ENCODE measurements around the gene LAIR2. TPM values are rescaled to one million over a fixed set of nuclear protein-coding genes. Genes with fewer than 3 reads are reported as not detected.

LAIR2 gene
- total and polyA plus RNA-seq, 10 of the 15 experiments (the other 5 are each of a cell fraction or from before 2014, with no cell fraction given), result not detected

DNA sequence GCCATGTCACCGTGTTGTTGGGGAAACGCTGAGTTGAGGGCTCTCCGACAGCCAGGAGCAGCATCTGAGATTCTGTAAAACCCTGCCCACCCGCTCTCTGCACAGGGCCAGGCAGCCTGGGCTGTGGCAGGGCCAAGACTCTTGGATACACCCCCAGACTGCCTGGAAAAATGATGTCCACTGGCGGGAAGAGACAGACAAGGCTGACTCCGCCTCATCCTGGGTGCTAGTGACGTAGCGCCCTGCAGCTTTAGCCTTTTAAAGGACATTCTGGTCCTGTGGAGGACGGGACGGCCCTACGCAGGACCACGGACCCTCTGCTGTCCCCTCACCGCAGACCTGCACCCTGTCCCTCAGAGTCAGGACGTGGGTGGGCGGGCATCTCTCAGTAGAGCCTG is 50.3 kb downstream of the LAIR2 start (continued):
- TF ChIP-seq, protein P1, sequence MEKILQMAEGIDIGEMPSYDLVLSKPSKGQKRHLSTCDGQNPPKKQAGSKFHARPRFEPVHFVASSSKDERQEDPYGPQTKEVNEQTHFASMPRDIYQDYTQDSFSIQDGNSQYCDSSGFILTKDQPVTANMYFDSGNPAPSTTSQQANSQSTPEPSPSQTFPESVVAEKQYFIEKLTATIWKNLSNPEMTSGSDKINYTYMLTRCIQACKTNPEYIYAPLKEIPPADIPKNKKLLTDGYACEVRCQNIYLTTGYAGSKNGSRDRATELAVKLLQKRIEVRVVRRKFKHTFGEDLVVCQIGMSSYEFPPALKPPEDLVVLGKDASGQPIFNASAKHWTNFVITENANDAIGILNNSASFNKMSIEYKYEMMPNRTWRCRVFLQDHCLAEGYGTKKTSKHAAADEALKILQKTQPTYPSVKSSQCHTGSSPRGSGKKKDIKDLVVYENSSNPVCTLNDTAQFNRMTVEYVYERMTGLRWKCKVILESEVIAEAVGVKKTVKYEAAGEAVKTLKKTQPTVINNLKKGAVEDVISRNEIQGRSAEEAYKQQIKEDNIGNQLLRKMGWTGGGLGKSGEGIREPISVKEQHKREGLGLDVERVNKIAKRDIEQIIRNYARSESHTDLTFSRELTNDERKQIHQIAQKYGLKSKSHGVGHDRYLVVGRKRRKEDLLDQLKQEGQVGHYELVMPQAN (conservative IDR thresholded peaks at IDR 0.05), result no peak
- TF ChIP-seq, protein P2, sequence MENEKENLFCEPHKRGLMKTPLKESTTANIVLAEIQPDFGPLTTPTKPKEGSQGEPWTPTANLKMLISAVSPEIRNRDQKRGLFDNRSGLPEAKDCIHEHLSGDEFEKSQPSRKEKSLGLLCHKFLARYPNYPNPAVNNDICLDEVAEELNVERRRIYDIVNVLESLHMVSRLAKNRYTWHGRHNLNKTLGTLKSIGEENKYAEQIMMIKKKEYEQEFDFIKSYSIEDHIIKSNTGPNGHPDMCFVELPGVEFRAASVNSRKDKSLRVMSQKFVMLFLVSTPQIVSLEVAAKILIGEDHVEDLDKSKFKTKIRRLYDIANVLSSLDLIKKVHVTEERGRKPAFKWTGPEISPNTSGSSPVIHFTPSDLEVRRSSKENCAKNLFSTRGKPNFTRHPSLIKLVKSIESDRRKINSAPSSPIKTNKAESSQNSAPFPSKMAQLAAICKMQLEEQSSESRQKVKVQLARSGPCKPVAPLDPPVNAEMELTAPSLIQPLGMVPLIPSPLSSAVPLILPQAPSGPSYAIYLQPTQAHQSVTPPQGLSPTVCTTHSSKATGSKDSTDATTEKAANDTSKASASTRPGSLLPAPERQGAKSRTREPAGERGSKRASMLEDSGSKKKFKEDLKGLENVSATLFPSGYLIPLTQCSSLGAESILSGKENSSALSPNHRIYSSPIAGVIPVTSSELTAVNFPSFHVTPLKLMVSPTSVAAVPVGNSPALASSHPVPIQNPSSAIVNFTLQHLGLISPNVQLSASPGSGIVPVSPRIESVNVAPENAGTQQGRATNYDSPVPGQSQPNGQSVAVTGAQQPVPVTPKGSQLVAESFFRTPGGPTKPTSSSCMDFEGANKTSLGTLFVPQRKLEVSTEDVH (IDR thresholded peaks at IDR 0.05; ENCODE audit: low read depth, partially characterized antibody), result no peak

DNA sequence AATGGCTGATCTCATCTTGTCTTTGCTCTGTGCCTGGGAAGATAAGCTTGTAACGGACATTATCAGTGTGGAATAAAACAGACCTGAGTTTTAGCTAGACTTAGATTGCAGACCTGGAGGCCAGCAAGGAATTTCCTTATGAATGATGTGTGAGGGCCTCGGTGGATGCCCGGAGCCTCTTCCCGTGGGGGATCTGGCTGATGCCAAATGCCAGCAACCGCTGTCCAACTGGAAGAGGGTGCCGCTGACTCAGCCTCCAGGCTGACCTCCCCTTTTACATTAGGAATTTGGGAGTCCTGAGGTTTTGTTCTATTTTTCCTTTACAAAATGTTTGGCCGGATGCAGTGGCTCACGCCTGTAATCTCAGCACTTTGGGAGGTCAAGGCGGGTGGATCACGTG is 51.4 kb downstream of the LAIR2 start:
- Histone ChIP-seq H3K9me3 (replicated peaks; ENCODE audit: control insufficient read depth, insufficient read depth, low read length) (no peaks in the 10 kb centered on the region), H3K36me3 (ENCODE audit: control insufficient read depth in 2 of 2, insufficient read depth in 2 of 2, low read length in 1 of 2) (no peaks in the 10 kb centered on the region), H2AFZ (ENCODE audit: control insufficient read depth, low read depth, low read length) (no peak overlapping the region), H3K27ac (ENCODE audit: control insufficient read depth, insufficient read depth) (no peak overlapping the region), H3K4me1 (ENCODE audit: control insufficient read depth, insufficient read depth, low read length) (peaks cover 27% of the 10 kb centered on the region), H3K9ac (ENCODE audit: control insufficient read depth, insufficient read depth, low read length) (no peak overlapping the region), H3K27me3 (replicated peaks in 1 of 2; ENCODE audit: control insufficient read depth in 2 of 2, insufficient read depth in 2 of 2, low read length in 1 of 2) (no peaks in the 10 kb centered on the region; a peak in 1 of 4 replicates), H4K20me1 (ENCODE audit: control insufficient read depth, insufficient read depth) (no peaks in the 10 kb centered on the region), H3K4me3 (no peak overlapping the region), H3K79me2 (ENCODE audit: control insufficient read depth, insufficient read depth, low read length) (no peaks in the 10 kb centered on the region), H3K4me2 (ENCODE audit: control insufficient read depth, insufficient read depth) (no peak overlapping the region)
- WGBS (ENCODE audit: insufficient coverage, insufficient replicate concordance, low lambda C conversion rate, missing lambda C conversion rate), result 56% methylated on average over 10 of the region's 10 CpGs
- no TSS peak for BruUV-seq (replicated peaks)
- ChIA-PET SMC1A (ENCODE audit: uncharacterized antibody, unreplicated experiment) (interaction anchor here (0.6 kb wide), 1 partner anchor 68 kb away, joined by 3 read pairs; no protein-coding TSS in a partner anchor), POLR2A (no interaction called here), RAD21 (ENCODE audit: unreplicated experiment) (no interaction called here), CTCF (no interaction called here)
- intact Hi-C loops (cut with micrococcal nuclease; ENCODE audit: unreplicated experiment), result loop anchor here (5.0 kb wide), 3 partner anchors 37 to 72 kb away; no protein-coding TSS in a partner anchor
- ATAC-seq (no peak), DNase-seq (ENCODE audit: low read depth, low spot score) (no peak), FAIRE-seq (no peak)
- in situ Hi-C loops (cut with MboI), result no loop called here
- TF ChIP-seq SUPT20H (IDR thresholded peaks at IDR 0.05; ENCODE audit: borderline replicate concordance, control insufficient read depth, low read depth, low read length) (no peak), PAX5 (IDR thresholded peaks at IDR 0.05; ENCODE audit: borderline replicate concordance, low read depth, low read length) (no peak)
- TF ChIP-seq, protein P3, sequence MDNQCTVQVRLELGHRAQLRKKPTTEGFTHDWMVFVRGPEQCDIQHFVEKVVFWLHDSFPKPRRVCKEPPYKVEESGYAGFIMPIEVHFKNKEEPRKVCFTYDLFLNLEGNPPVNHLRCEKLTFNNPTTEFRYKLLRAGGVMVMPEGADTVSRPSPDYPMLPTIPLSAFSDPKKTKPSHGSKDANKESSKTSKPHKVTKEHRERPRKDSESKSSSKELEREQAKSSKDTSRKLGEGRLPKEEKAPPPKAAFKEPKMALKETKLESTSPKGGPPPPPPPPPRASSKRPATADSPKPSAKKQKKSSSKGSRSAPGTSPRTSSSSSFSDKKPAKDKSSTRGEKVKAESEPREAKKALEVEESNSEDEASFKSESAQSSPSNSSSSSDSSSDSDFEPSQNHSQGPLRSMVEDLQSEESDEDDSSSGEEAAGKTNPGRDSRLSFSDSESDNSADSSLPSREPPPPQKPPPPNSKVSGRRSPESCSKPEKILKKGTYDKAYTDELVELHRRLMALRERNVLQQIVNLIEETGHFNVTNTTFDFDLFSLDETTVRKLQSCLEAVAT (IDR thresholded peaks at IDR 0.05), result no peak
- TF ChIP-seq, protein P4, sequence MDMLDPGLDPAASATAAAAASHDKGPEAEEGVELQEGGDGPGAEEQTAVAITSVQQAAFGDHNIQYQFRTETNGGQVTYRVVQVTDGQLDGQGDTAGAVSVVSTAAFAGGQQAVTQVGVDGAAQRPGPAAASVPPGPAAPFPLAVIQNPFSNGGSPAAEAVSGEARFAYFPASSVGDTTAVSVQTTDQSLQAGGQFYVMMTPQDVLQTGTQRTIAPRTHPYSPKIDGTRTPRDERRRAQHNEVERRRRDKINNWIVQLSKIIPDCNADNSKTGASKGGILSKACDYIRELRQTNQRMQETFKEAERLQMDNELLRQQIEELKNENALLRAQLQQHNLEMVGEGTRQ (IDR thresholded peaks at IDR 0.05; ENCODE audit: borderline replicate concordance, low read depth, low read length), result no peak
- TF ChIP-seq, protein P5, sequence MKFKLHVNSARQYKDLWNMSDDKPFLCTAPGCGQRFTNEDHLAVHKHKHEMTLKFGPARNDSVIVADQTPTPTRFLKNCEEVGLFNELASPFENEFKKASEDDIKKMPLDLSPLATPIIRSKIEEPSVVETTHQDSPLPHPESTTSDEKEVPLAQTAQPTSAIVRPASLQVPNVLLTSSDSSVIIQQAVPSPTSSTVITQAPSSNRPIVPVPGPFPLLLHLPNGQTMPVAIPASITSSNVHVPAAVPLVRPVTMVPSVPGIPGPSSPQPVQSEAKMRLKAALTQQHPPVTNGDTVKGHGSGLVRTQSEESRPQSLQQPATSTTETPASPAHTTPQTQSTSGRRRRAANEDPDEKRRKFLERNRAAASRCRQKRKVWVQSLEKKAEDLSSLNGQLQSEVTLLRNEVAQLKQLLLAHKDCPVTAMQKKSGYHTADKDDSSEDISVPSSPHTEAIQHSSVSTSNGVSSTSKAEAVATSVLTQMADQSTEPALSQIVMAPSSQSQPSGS (IDR thresholded peaks at IDR 0.05; ENCODE audit: low read length), result no peak
